Liver (tissue), 3 donors: ENCODE measurements around the gene OSBPL9.

Experiments used
- TAF1 ChIP-seq: conservative IDR thresholded peaks from 2 replicates; pipeline ENCODE4 v1.6.1; 2016; ENCODE audit warnings: antibody characterized with exemption, mild to moderate bottlenecking
- TF ChIP-seq, protein P1 (sequence below): fragments of 150-350 bp; IDR thresholded peaks from 2 replicates; pipeline ENCODE4 v1.5.1; 2017; ENCODE audit warnings: improper control_type of control experiment, low read depth, low read length; ENCODE audit not compliant: missing input control
- donor health status: healthy.
- donor health status: healthy.

DNA sequence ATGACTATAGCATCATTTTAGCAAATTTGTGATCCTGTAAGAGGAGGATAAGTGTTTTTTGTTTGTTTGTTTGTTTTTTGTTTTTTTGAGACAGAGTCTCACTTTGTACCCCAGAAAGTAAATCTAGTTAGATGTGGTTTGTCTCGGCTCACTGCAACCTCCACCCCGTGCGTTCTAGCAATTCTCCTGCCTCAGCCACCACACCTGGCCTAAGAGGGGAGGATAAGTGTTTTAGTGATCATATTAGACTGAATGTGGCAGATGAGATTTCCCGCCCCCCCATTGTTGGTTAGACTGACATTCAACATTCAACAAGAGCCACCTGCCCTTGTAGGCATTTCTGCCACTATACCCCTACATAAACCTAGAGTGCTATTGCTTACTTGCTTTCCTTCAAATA is 98.5 kb downstream of the OSBPL9 start:
- no peak for TF ChIP-seq TAF1
- TF ChIP-seq, protein P1, sequence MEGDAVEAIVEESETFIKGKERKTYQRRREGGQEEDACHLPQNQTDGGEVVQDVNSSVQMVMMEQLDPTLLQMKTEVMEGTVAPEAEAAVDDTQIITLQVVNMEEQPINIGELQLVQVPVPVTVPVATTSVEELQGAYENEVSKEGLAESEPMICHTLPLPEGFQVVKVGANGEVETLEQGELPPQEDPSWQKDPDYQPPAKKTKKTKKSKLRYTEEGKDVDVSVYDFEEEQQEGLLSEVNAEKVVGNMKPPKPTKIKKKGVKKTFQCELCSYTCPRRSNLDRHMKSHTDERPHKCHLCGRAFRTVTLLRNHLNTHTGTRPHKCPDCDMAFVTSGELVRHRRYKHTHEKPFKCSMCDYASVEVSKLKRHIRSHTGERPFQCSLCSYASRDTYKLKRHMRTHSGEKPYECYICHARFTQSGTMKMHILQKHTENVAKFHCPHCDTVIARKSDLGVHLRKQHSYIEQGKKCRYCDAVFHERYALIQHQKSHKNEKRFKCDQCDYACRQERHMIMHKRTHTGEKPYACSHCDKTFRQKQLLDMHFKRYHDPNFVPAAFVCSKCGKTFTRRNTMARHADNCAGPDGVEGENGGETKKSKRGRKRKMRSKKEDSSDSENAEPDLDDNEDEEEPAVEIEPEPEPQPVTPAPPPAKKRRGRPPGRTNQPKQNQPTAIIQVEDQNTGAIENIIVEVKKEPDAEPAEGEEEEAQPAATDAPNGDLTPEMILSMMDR: no peak
